ENCODE measurements around the gene CHKA. TPM values are rescaled to one million over a fixed set of nuclear protein-coding genes. Genes with fewer than 3 reads are reported as not detected.

The CHKA gene
- total and polyA plus RNA-seq, 2 of the 4 experiments (the other 2 are of a cell fraction) = 4.5 to 8.4 TPM

DNA sequence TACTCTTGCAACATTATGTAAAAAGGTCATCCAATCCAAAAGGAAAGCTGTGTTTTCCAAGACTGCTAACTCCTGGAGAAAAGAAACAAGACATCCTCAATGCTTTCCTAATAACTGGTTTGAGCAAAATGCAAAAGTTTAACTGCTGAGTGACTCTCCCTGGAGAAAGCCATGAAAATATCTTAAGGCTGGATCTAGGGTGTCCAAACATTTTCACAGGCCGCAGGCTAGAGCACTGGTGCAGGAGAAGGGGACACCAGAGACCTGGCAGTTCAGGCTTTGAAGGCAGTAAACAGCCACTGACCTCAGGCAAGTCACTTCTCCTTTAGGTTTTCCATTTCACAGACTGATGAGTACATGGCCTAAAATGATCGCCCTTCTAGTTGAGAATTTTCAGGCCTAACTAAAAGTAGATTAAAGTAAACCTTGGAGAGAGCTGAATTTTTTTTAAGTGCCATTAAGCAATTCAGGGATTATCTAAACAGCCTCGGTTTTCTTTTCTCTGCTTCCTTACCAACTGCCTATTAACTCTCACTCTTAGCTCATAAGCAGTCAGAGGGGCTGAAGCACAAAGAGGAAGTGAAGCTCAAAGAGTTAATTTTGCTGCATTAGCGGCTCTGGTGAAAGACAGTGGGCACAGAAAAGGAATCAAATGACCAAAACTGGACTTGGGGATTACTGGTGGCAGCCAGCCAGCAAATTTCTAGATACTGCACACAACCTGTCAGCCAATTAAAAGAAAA is 2.3 kb downstream of the CHKA start (continued):
- no peak for TF ChIP-seq RFX5 (IDR thresholded peaks at IDR 0.05; ENCODE audit: low read depth, low read length)

DNA sequence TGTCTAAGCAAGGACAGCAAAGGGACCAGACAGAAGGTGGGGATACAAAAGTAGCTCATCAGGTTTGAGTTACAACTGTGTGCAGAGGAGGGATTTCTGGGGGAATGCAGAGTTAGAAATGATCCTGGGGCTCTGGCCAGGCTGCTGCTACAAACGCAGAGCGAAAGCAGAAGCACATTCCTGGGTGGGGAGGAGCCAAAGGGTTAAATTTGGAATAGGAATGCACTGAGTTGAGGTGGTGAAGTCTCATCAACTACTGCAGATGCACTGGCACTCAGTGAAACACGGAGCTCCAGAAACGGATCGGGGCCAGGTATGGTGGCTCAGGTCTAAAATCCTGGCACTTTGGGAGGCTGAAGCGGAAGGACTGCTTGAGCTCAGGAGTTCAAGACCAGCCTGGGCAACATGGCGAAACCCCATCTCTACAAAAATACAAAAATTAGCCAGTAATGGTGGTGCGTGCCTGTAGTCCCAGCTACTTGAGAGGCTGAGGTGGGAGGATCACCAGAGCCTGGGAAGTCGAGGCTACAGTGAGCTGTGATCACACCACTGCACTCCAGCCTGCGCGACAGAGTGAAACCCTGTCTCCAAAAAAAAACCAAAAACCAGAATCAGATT is 3.2 kb downstream of the CHKA start:
- Histone ChIP-seq H3K18ac (ENCODE audit: low read depth, low read length) (no peak overlapping the region), H3K36me3 (ENCODE audit: control insufficient read depth, insufficient read depth, low read length) (no peaks in the 10 kb centered on the region), H2BK120ac (ENCODE audit: low read depth, low read length) (no peak overlapping the region), H3K9ac (ENCODE audit: low read depth, low read length) (no peak overlapping the region), H2BK15ac (ENCODE audit: low read depth, low read length) (no peak overlapping the region), H2AK5ac (ENCODE audit: low read depth, low read length) (no peak overlapping the region), H3K4me1 (ENCODE audit: control insufficient read depth, insufficient read depth, low read length) (peaks cover 12% of the 10 kb centered on the region), H3K79me1 (ENCODE audit: low read depth in 1 of 2, low read length in 2 of 2) (peaks cover 18 to 61% of the 10 kb centered on the region in 2 experiments), H3K56ac (ENCODE audit: extremely low read depth, insufficient read depth, low read length) (no peak overlapping the region), H3K14ac (replicated peaks; ENCODE audit: low read depth, low read length) (no peak overlapping the region), H2BK5ac (ENCODE audit: low read depth, low read length, poor library complexity, severe bottlenecking) (no peak overlapping the region), H3K4me3 (ENCODE audit: insufficient read depth, low read depth, low read length) (no peak overlapping the region), H3K23ac (ENCODE audit: low read depth, low read length) (0 out of 2 replicates have a peak overlapping the region, but pooled peaks have one; percentile 31), H4K8ac (ENCODE audit: low read depth in 2 of 2, low read length in 2 of 2) (no peak overlapping the region), H3K4me2 (ENCODE audit: low read depth, low read length) (no peak overlapping the region; the same call in 1 of the 2 replicates), H4K91ac (ENCODE audit: insufficient read depth, low read depth, low read length) (no peak overlapping the region), H2AFZ (replicated peaks; ENCODE audit: low read length, poor library complexity) (no peak overlapping the region), H2AK9ac (replicated peaks; ENCODE audit: low read depth, low read length, poor library complexity) (no peak overlapping the region), H3K27me3 (ENCODE audit: control insufficient read depth, insufficient read depth, low read length) (no peaks in the 10 kb centered on the region), H3K9me3 (ENCODE audit: control insufficient read depth, insufficient read depth, low read length) (no peaks in the 10 kb centered on the region), H4K5ac (ENCODE audit: low read depth, low read length) (no peak overlapping the region), H4K20me1 (ENCODE audit: insufficient read depth, low read length) (peaks cover 20% of the 10 kb centered on the region; the same call in 1 of the 2 replicates), H3K27ac (ENCODE audit: insufficient read depth, low read length) (no peak overlapping the region), H3K4ac (ENCODE audit: low read depth, low read length) (no peak overlapping the region), H2BK20ac (ENCODE audit: low read depth, low read length) (no peak overlapping the region), H3K9me1 (ENCODE audit: insufficient read depth, low read length) (no peaks in the 10 kb centered on the region; the same call in 1 of the 2 replicates)
- BruUV-seq (replicated peaks) = no TSS peak
- no peak for ATAC-seq (ENCODE audit: low read depth)
- POLR2A ChIA-PET (ENCODE audit: unreplicated experiment) = no interaction called here
- dilution Hi-C loops (cut with HindIII; ENCODE audit: low sequenced_read_pairs, unreplicated experiment) (no loop called here), in situ Hi-C loops (cut with MboI; ENCODE audit: low sequenced_read_pairs) (no loop called here), intact Hi-C loops (cut with micrococcal nuclease) (loop anchor here (5.0 kb wide), 1 partner anchor 106 kb away; the partner anchor contains the start of gene ALDH3B1)
- CTCF ChIA-PET = interaction anchor here (0.6 to 0.9 kb wide), 2 partner anchors 11 to 23 kb away, joined by 3 read pairs; no protein-coding TSS in a partner anchor
- no peak for DNase-seq
- WGBS, 2 experiments (ENCODE audit: extremely low coverage in 2 of 2, insufficient read length in 1 of 2) = 79% methylated on average over 2 of the region's 11 CpGs; no CpG with 5 or more reads in 1 of the 2 experiments
- TF ChIP-seq RCOR1 (IDR thresholded peaks at IDR 0.05; ENCODE audit: insufficient replicate concordance, low read length) (no peak), MAFK (IDR thresholded peaks at IDR 0.05; ENCODE audit: low read depth, low read length) (no peak), CHD1 (IDR thresholded peaks at IDR 0.05; ENCODE audit: low read depth, low read length) (no peak), RAD21 (IDR thresholded peaks at IDR 0.05; ENCODE audit: low read length) (no peak), POLR2A (IDR thresholded peaks at IDR 0.05; ENCODE audit: low read depth, low read length) (no peak), MXI1 (IDR thresholded peaks at IDR 0.05; ENCODE audit: borderline replicate concordance, low read depth, low read length) (no peak), FOS (IDR thresholded peaks at IDR 0.05; ENCODE audit: low read depth, low read length) (no peak), BHLHE40 (IDR thresholded peaks at IDR 0.05; ENCODE audit: low read depth, low read length) (no peak), NFE2L2 (IDR thresholded peaks at IDR 0.05; ENCODE audit: low read depth, low read length) (no peak), SMC3 (IDR thresholded peaks at IDR 0.05; ENCODE audit: low read depth, low read length) (no peak), RFX5 (IDR thresholded peaks at IDR 0.05; ENCODE audit: low read depth, low read length) (no peak)
- TF ChIP-seq, protein P1, sequence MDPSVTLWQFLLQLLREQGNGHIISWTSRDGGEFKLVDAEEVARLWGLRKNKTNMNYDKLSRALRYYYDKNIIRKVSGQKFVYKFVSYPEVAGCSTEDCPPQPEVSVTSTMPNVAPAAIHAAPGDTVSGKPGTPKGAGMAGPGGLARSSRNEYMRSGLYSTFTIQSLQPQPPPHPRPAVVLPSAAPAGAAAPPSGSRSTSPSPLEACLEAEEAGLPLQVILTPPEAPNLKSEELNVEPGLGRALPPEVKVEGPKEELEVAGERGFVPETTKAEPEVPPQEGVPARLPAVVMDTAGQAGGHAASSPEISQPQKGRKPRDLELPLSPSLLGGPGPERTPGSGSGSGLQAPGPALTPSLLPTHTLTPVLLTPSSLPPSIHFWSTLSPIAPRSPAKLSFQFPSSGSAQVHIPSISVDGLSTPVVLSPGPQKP (IDR thresholded peaks at IDR 0.05; ENCODE audit: borderline replicate concordance, low read depth, low read length) = no peak
- TF ChIP-seq, protein P2, sequence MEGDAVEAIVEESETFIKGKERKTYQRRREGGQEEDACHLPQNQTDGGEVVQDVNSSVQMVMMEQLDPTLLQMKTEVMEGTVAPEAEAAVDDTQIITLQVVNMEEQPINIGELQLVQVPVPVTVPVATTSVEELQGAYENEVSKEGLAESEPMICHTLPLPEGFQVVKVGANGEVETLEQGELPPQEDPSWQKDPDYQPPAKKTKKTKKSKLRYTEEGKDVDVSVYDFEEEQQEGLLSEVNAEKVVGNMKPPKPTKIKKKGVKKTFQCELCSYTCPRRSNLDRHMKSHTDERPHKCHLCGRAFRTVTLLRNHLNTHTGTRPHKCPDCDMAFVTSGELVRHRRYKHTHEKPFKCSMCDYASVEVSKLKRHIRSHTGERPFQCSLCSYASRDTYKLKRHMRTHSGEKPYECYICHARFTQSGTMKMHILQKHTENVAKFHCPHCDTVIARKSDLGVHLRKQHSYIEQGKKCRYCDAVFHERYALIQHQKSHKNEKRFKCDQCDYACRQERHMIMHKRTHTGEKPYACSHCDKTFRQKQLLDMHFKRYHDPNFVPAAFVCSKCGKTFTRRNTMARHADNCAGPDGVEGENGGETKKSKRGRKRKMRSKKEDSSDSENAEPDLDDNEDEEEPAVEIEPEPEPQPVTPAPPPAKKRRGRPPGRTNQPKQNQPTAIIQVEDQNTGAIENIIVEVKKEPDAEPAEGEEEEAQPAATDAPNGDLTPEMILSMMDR (conservative IDR thresholded peaks at IDR 0.05; ENCODE audit: low read depth, low read length) = no peak

Data from IMR-90 (cell line).